ENCODE results near the gene GIPC3.

The GIPC3 gene

DNA sequence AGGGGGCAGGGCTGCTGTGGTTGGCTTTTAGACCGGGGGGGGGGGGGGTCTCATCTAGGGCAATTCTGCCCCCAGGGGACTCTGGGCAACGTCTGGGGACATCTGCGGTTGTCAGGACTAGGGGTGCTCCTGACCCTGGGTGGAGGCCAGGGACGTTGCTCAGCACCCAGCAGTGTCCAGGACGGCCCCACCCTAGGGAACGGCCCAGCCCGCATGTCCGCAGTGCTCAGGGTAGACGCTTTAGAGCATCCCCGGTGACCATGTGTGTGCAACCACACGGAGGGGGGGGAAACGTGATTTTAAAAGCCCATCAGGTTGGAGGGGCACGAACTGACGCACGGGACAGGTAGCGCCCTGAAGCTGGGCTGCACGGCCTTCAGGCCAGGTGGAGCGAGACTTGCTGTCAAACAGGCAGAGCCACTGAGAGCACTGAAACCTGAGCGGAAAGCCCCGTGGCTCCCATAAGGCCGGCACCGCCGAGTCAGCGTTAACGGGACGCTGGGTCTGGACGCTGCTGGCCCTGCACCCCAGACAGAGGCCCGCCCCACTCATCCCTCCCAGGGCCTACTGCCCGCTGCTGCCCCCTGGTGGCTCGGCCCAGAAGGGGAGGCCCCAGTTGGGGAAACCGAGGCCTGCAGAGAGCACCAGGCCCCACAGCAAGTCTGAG, 33.0 kb downstream of the GIPC3 start:
- Histone ChIP-seq H3K27ac (ENCODE audit: low read depth, low read length) (no peak overlapping the region), H3K27me3 (ENCODE audit: control insufficient read depth in 1 of 2, insufficient read depth in 2 of 2, low read length in 2 of 2) (no peaks in the 10 kb centered on the region), H3K4me1 (ENCODE audit: control insufficient read depth in 1 of 2, insufficient read depth in 2 of 2, low read length in 2 of 2) (peaks cover 0 to 3% of the 10 kb centered on the region in 2 donors), H3K9ac (ENCODE audit: low read depth in 1 of 2, low read length in 2 of 2) (no peak overlapping the region), H3K36me3 (ENCODE audit: control insufficient read depth in 1 of 2, insufficient read depth in 2 of 2, low read length in 2 of 2) (peaks cover 0 to 40% of the 10 kb centered on the region in 2 donors), H3K9me3 (ENCODE audit: control insufficient read depth in 1 of 2, low read length in 2 of 2) (no peaks in the 10 kb centered on the region), H3K4me3 (ENCODE audit: low read depth in 1 of 2, low read length in 2 of 2) (peak overlapping the region in 1 of 2 donors; percentile 11)

DNA sequence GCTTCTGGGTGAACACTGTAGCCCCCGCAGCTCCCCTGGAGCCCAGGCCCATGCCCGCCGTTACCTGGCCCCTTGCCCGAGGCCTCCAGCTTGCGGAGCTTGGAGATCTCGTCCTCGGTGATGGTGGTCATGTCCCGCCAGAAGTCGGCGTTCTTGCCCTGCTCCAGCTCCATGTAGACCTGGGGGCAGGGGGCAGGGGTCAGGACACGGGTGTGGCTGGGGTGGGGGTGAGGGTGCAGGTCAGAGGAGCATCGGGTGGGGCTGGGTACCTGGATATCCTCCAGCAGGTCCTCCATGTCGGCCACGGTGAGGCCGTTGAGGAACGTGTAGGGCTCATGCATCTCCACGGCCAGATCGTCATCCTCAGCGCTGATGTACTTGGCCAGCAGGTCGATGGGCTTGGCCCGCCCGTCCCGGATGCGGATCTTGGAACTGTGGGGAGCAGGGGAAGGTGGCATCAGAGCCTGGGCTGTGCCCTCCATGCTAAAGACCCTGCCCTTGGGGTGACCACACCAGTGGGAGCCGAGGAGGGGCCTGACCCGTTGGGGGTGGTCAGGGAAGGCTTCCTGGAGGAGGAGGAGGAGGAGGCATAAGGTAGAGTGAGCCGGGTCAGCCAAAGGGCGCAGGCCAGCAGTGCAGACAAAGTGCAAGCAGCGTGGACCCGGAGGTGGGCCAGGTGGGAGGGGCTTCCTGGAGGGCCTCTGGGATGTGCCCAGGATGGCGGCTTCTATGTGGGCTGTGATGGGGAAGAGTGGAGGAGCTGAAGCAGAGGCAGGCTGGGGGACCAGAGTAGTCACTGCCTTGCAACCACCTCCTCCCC, 33.7 kb downstream of the GIPC3 start:
- H3K27ac ChIP-seq (ENCODE audit: low read depth, low read length) = no peak overlapping the region
- no peak overlapping the region for H3K9ac ChIP-seq (ENCODE audit: low read depth in 1 of 2, low read length in 2 of 2)
- peaks cover 0 to 39% of the 10 kb centered on the region in 2 donors for H3K36me3 ChIP-seq (ENCODE audit: control insufficient read depth in 1 of 2, insufficient read depth in 2 of 2, low read length in 2 of 2)
- no peaks in the 10 kb centered on the region for H3K9me3 ChIP-seq (ENCODE audit: control insufficient read depth in 1 of 2, low read length in 2 of 2)
- no peaks in the 10 kb centered on the region for H3K27me3 ChIP-seq (ENCODE audit: control insufficient read depth in 1 of 2, insufficient read depth in 2 of 2, low read length in 2 of 2)
- H3K4me1 ChIP-seq (ENCODE audit: control insufficient read depth in 1 of 2, insufficient read depth in 2 of 2, low read length in 2 of 2) = no peaks in the 10 kb centered on the region
- H3K4me3 ChIP-seq (ENCODE audit: low read depth in 1 of 2, low read length in 2 of 2) = no peak overlapping the region

DNA sequence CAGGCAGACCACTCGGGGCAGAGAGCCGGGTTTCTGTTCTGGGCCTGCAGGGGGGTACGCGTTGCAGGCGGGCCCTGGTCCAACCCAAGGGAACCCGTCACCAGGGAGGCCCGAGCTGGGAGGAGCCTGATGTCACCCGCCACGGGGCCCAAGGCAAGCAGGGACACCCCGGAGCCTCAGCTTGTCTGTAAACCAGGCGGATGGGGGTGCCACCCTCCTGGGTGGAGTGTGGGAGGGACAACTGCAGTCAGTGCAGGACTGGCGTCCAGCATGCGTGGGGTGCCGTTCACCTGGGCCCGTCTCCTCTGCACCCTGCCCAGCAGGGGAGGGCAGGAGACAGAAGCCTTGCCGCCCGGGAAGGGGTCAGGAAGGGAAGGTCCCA, 34.3 kb downstream of the GIPC3 start:
- H3K9me3 ChIP-seq (ENCODE audit: control insufficient read depth in 1 of 2, low read length in 2 of 2) = no peaks in the 10 kb centered on the region
- H3K36me3 ChIP-seq (ENCODE audit: control insufficient read depth in 1 of 2, insufficient read depth in 2 of 2, low read length in 2 of 2) = peaks cover 0 to 39% of the 10 kb centered on the region in 2 donors
- H3K9ac ChIP-seq (ENCODE audit: low read depth in 1 of 2, low read length in 2 of 2) = no peak overlapping the region
- H3K4me1 ChIP-seq (ENCODE audit: control insufficient read depth in 1 of 2, insufficient read depth in 2 of 2, low read length in 2 of 2) = peaks cover 0 to 1% of the 10 kb centered on the region in 2 donors
- no peaks in the 10 kb centered on the region for H3K27me3 ChIP-seq (ENCODE audit: control insufficient read depth in 1 of 2, insufficient read depth in 2 of 2, low read length in 2 of 2)
- no peak overlapping the region for H3K27ac ChIP-seq (ENCODE audit: low read depth, low read length)
- no peak overlapping the region for H3K4me3 ChIP-seq (ENCODE audit: low read depth in 1 of 2, low read length in 2 of 2)

DNA sequence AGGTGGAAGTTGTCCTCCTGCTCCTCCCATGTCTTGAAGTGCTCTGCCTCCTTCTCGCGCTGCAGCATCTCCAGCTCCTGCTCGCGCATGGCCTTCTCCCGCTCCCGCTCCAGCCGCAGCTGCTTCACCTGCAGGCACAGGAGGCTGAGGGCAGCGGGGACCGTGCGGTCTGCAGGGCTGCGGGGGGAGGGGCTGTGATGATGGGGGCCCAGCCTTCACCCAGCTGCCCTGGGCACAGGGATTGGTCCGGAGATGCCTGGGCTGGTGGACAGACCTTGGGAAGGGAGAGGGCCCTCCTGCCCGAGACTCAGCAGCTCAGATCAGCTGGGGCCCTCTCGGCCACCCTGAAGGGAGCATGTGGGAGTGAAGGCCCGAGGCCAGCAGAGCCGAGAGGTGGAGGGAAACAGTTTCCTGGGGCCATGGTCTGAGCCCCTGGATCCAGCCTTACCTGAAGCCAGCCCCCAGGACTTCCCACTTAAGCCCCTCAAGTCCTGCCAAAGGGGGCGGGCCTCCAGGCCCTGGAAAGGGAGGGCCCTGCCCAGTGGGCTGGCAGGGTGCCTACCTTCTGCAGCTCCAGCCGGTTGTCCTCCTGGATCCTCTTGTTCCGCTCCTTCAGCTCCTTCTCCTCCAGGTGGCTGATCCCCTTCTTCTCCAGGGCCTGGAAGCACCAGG, 35.0 kb downstream of the GIPC3 start:
- Histone ChIP-seq H3K9ac (ENCODE audit: low read depth in 1 of 2, low read length in 2 of 2) (no peak overlapping the region), H3K27ac (ENCODE audit: low read depth, low read length) (no peak overlapping the region), H3K9me3 (ENCODE audit: control insufficient read depth in 1 of 2, low read length in 2 of 2) (no peaks in the 10 kb centered on the region), H3K27me3 (ENCODE audit: control insufficient read depth in 1 of 2, insufficient read depth in 2 of 2, low read length in 2 of 2) (no peaks in the 10 kb centered on the region), H3K36me3 (ENCODE audit: control insufficient read depth in 1 of 2, insufficient read depth in 2 of 2, low read length in 2 of 2) (peaks cover 0 to 37% of the 10 kb centered on the region in 2 donors), H3K4me3 (ENCODE audit: low read depth in 1 of 2, low read length in 2 of 2) (no peak overlapping the region), H3K4me1 (ENCODE audit: control insufficient read depth in 1 of 2, insufficient read depth in 2 of 2, low read length in 2 of 2) (peaks cover 6 to 7% of the 10 kb centered on the region in 2 donors)

DNA sequence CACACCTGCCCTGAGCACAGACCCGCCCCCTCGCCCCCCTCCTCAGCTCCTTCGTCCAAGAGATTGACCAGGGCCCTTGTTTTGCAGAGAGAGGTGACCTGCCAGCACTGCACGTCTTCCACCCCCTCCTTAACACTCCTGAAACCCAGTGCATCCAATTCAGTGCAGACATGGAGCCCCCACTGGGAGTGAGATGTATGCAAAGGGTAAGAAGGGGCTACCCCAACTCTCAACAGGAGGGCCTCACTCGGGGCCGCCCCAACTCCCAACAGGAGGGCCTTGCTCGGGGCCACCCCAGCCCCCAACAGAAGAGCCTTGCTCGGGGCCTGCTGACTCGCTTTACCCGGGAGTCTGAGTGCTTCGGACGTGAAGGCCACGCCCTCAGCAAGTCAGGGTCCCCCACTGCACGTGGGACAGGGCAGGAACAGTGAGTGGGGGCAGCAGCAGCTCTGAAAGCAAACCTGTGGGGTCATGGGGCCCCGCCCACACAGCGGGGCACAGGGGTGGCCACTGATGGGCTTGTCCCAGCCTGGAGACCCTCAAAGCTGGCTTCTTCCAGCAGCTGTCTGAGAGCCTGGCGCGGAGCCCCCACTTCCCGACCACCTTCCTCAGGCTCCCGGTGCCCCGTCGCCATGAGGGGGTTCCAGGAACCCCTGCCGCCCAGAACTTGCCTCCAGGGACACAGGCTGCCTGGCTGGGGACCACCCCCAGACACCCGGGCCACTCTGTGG, 35.7 kb downstream of the GIPC3 start:
- H3K36me3 ChIP-seq (ENCODE audit: control insufficient read depth in 1 of 2, insufficient read depth in 2 of 2, low read length in 2 of 2) = peaks cover 0 to 32% of the 10 kb centered on the region in 2 donors

DNA sequence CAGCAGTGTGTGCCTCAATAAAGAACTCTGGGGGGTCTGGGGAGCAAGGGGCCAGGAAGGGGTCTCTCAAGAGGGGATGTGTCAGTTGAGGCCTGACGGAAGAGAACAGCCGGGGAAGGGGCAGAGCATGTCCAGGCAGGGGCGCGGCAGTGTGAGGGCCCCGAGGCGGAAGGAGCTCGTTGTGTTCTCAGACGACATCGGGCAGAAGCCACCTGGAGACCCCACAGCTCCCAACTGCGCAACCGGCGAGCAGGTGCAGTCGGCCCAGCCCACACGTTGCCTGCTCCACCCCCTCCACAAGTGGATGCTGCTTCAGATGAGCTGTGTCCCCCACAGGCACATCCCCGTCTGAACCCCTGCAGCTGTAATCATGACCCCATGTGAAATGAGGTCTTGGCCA, 36.4 kb downstream of the GIPC3 start:
- Histone ChIP-seq H3K4me3 (ENCODE audit: low read depth in 1 of 2, low read length in 2 of 2) (no peak overlapping the region), H3K9ac (ENCODE audit: low read depth in 1 of 2, low read length in 2 of 2) (no peak overlapping the region), H3K27ac (ENCODE audit: low read depth, low read length) (no peak overlapping the region), H3K4me1 (ENCODE audit: control insufficient read depth in 1 of 2, insufficient read depth in 2 of 2, low read length in 2 of 2) (peaks cover 15% of the 10 kb centered on the region in 2 donors), H3K9me3 (ENCODE audit: control insufficient read depth in 1 of 2, low read length in 2 of 2) (no peaks in the 10 kb centered on the region), H3K36me3 (ENCODE audit: control insufficient read depth in 1 of 2, insufficient read depth in 2 of 2, low read length in 2 of 2) (peaks cover 0 to 32% of the 10 kb centered on the region in 2 donors), H3K27me3 (ENCODE audit: control insufficient read depth in 1 of 2, insufficient read depth in 2 of 2, low read length in 2 of 2) (no peaks in the 10 kb centered on the region)

More for the DNA sequence above, 35.7 kb downstream of the GIPC3 start:
- no peak overlapping the region for H3K27ac ChIP-seq (ENCODE audit: low read depth, low read length)
- H3K9ac ChIP-seq (ENCODE audit: low read depth in 1 of 2, low read length in 2 of 2) = no peak overlapping the region
- H3K4me3 ChIP-seq (ENCODE audit: low read depth in 1 of 2, low read length in 2 of 2) = no peak overlapping the region
- H3K4me1 ChIP-seq (ENCODE audit: control insufficient read depth in 1 of 2, insufficient read depth in 2 of 2, low read length in 2 of 2) = peaks cover 13 to 14% of the 10 kb centered on the region in 2 donors
- no peaks in the 10 kb centered on the region for H3K27me3 ChIP-seq (ENCODE audit: control insufficient read depth in 1 of 2, insufficient read depth in 2 of 2, low read length in 2 of 2)
- no peaks in the 10 kb centered on the region for H3K9me3 ChIP-seq (ENCODE audit: control insufficient read depth in 1 of 2, low read length in 2 of 2)

DNA sequence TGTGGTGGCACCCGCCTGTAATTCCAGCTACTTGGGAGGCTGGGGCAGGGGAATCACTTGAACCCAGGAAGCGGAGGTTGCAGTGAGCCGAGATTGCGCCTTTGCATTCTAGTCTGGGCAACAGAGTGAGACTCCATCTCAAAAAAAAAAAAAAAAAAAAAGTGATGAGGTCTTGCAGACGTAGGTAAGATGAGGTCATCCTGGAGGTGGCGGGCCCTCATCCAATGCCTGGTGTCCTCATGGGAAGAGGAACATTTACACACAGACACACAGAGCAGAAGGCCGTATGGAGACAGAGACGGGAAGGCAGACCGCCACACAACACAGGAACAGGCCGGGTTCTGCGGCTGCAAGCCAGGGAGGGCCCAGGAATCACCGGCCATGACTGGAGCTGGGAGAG, 36.9 kb downstream of the GIPC3 start:
- Histone ChIP-seq H3K9ac (ENCODE audit: low read depth in 1 of 2, low read length in 2 of 2) (no peak overlapping the region), H3K36me3 (ENCODE audit: control insufficient read depth in 1 of 2, insufficient read depth in 2 of 2, low read length in 2 of 2) (peaks cover 0 to 32% of the 10 kb centered on the region in 2 donors)

DNA sequence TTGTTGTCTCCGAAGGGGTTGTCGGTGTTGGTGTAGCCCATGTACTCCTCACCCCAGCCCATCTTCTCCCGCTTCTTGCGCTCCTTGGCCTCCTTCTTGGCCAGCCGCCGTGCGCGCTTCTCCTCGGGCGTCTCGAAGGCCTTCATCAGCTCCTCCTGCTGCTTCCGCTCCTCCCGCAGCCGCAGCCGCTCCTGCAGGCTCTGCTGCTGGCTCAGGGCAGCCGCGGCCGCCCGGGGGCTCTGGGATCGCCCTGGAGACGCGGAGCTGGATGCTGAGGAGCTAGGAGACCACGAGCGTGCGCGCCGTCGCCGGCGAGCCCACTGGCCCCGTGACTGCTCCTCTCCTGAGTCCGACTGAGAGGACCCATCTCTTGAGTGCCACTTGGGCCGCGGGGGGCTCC, 38.4 kb downstream of the GIPC3 start:
- Histone ChIP-seq H3K4me1 (ENCODE audit: control insufficient read depth in 1 of 2, insufficient read depth in 2 of 2, low read length in 2 of 2) (peaks cover 19 to 20% of the 10 kb centered on the region in 2 donors), H3K36me3 (ENCODE audit: control insufficient read depth in 1 of 2, insufficient read depth in 2 of 2, low read length in 2 of 2) (peaks cover 0 to 32% of the 10 kb centered on the region in 2 donors), H3K9ac (ENCODE audit: low read depth in 1 of 2, low read length in 2 of 2) (no peak overlapping the region)

More for the DNA sequence above, 36.9 kb downstream of the GIPC3 start:
- no peaks in the 10 kb centered on the region for H3K9me3 ChIP-seq (ENCODE audit: control insufficient read depth in 1 of 2, low read length in 2 of 2)
- H3K27ac ChIP-seq (ENCODE audit: low read depth, low read length) = no peak overlapping the region
- H3K27me3 ChIP-seq (ENCODE audit: control insufficient read depth in 1 of 2, insufficient read depth in 2 of 2, low read length in 2 of 2) = no peaks in the 10 kb centered on the region
- peaks cover 17 to 18% of the 10 kb centered on the region in 2 donors for H3K4me1 ChIP-seq (ENCODE audit: control insufficient read depth in 1 of 2, insufficient read depth in 2 of 2, low read length in 2 of 2)
- H3K4me3 ChIP-seq (ENCODE audit: low read depth in 1 of 2, low read length in 2 of 2) = no peak overlapping the region

DNA sequence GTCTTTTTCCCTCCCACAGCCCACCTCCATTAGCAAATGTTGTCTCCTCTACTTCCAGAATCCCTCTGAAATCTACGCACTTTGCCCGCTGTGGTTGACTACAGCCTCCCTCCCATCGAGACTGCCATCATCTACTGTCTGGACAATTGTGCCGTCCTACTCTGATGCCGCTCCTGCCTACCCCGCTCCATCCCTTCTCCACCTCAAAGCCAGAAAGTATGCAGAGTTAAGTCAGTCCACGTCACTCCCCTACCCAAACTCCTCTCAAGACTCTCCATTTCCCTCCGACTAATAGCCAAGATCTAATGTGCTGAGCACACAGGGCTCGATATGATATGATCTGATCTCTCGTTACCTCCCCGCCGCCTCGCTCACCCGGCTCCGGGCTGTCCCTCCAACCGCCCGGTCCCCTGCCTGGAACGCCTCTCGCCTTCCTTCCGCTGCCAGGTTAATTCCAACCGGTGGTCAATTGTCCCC, 40.8 kb downstream of the GIPC3 start:
- H3K36me3 ChIP-seq (ENCODE audit: control insufficient read depth in 1 of 2, insufficient read depth in 2 of 2, low read length in 2 of 2) = peaks cover 0 to 19% of the 10 kb centered on the region in 2 donors
- H3K27ac ChIP-seq (ENCODE audit: low read depth, low read length) = no peak overlapping the region
- peak overlapping the region; percentile 96 to 98 for H3K4me3 ChIP-seq (ENCODE audit: low read depth in 1 of 2, low read length in 2 of 2)
- no peaks in the 10 kb centered on the region for H3K9me3 ChIP-seq (ENCODE audit: control insufficient read depth in 1 of 2, low read length in 2 of 2)
- H3K27me3 ChIP-seq (ENCODE audit: control insufficient read depth in 1 of 2, insufficient read depth in 2 of 2, low read length in 2 of 2) = no peaks in the 10 kb centered on the region
- H3K9ac ChIP-seq (ENCODE audit: low read depth in 1 of 2, low read length in 2 of 2) = peak overlapping the region; percentile 76 to 91
- peaks cover 19 to 20% of the 10 kb centered on the region in 2 donors for H3K4me1 ChIP-seq (ENCODE audit: control insufficient read depth in 1 of 2, insufficient read depth in 2 of 2, low read length in 2 of 2)

More for the DNA sequence above, 38.4 kb downstream of the GIPC3 start:
- Histone ChIP-seq H3K27me3 (ENCODE audit: control insufficient read depth in 1 of 2, insufficient read depth in 2 of 2, low read length in 2 of 2) (no peaks in the 10 kb centered on the region), H3K9me3 (ENCODE audit: control insufficient read depth in 1 of 2, low read length in 2 of 2) (no peaks in the 10 kb centered on the region), H3K4me3 (ENCODE audit: low read depth in 1 of 2, low read length in 2 of 2) (no peak overlapping the region), H3K27ac (ENCODE audit: low read depth, low read length) (no peak overlapping the region)

All from duodenal mucosa (tissue), 2 donors.